ENCODE results near the gene LRRK1. TPM values are rescaled to one million over a fixed set of nuclear protein-coding genes. Genes with fewer than 3 reads are reported as not detected.
A peak's percentile ranks its signal among the peaks of the same experiment; 100 is the strongest.
"Not testable (repeated sequence)": the region's sequence is repeated elsewhere in the genome, so short reads cannot be mapped to it uniquely, and the experiment has no call there.

Gene LRRK1
- polyA plus RNA-seq, 1 donor from 2014 or later, result 13.2 TPM

DNA sequence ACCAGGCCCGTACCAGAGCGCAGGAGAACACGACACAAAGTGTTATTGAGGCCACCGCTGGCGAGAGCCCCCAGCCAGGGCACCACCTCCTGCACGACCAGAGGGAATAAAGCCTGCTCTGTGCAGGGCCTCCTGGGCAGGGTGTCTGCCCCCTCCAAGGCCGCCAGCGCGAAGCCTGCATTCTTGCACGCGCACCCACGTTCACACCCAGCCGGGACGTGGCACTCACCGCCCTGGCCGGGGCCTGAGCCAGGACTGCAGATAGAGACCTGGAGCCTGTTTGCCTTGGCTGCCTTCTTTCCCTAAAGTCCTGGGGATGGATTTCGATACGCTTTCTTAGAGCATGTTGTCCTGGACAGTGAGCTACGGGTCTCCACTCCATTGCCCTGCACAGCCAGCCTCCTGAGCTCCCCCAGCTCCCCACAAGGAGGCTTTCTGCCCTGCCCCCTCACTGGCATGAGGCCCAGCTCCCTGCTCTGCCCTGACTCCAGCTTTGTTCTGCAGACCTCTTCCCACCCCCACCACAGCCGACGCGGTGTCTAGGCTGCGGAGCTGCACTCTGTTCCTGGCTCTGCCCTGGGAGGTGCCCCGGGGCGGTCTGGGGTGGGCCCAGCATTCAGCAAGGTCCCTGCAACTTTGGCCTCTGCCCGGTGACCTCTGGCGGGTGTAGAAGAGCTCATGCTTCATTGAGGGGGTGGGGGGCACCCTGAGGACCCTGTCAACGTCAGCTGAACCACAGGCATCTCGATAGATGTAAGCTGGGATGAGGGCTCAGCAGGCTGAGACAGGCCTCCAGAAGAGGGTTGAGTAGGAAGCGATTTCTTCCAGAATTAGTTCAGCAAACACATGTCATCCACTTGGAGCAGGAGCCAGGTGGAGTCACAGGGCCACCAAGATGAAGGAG is 145.0 kb downstream of the LRRK1 start:
- peaks cover 10 to 20% (median 19%) of the 10 kb centered on the region in 3 donors for H3K4me1 Mint-ChIP-seq

DNA sequence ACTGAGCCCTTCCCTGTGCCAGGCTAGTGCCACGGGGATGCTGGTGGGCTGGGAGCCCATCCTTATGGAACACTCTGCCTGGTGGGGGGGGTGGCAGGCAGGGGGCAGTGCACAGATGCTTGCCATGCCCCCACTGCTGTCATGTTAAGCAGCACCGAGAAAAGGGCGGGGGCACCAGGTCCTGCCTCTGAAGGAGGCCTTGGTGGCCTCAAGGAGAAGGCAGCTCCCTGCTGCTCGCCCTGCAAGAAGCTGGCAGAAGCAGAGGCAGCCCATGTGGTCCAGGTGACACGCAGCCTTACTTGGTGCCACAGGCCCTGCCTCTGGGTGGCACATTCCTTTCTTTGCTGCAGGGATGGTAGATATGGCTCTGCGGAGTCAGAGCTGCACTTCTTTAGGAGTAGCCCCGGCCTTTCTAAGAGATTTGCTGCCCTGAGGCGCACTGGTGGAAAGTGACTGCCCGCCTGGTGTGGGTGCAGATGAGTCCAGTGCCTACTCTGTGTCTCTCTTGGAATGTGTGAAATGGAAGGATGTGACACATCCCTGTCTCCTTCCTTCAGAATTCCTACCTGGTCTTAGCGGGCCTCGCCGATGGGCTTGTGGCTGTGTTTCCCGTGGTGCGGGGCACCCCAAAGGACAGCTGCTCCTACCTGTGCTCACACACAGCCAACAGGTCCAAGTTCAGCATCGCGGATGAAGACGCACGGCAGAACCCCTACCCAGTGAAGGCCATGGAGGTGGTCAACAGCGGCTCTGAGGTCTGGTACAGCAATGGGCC is 145.8 kb downstream of the LRRK1 start:
- Mint-ChIP-seq H3K36me3 (peaks cover 8% of the 10 kb centered on the region), H3K27ac (no peak overlapping the region), H3K4me3 (no peak overlapping the region), H3K9me3 (no peaks in the 10 kb centered on the region), H3K27me3 (peaks cover 1% of the 10 kb centered on the region), H3K4me1 (peaks cover 10 to 20% (median 19%) of the 10 kb centered on the region in 3 donors)

More for the DNA sequence above, 145.0 kb downstream of the LRRK1 start:
- peak overlapping the region in 2 of 3 donors; percentile 87 to 96 for H3K27ac Mint-ChIP-seq
- peak overlapping the region in 1 of 4 donors; percentile 17 for H3K4me3 Mint-ChIP-seq
- peaks cover 12% of the 10 kb centered on the region for H3K36me3 Mint-ChIP-seq
- H3K9me3 Mint-ChIP-seq, result no peaks in the 10 kb centered on the region
- peaks cover 1% of the 10 kb centered on the region for H3K27me3 Mint-ChIP-seq

DNA sequence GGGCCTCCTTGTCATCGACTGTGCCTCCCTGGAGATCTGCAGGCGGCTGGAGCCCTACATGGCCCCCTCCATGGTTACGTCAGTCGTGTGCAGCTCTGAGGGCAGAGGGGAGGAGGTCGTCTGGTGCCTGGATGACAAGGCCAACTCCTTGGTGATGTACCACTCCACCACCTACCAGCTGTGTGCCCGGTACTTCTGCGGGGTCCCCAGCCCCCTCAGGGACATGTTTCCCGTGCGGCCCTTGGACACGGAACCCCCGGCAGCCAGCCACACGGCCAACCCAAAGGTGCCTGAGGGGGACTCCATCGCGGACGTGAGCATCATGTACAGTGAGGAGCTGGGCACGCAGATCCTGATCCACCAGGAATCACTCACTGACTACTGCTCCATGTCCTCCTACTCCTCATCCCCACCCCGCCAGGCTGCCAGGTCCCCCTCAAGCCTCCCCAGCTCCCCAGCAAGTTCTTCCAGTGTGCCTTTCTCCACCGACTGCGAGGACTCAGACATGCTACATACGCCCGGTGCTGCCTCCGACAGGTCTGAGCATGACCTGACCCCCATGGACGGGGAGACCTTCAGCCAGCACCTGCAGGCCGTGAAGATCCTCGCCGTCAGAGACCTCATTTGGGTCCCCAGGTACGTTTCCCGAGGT is 146.5 kb downstream of the LRRK1 start:
- H3K4me1 Mint-ChIP-seq, result peaks cover 10 to 20% (median 19%) of the 10 kb centered on the region in 3 donors
- H3K27me3 Mint-ChIP-seq, result peaks cover 1% of the 10 kb centered on the region
- peak overlapping the region in 1 of 3 donors; percentile 25 for H3K27ac Mint-ChIP-seq
- no peaks in the 10 kb centered on the region for H3K9me3 Mint-ChIP-seq
- no peak overlapping the region for H3K4me3 Mint-ChIP-seq
- peaks cover 9% of the 10 kb centered on the region for H3K36me3 Mint-ChIP-seq

DNA sequence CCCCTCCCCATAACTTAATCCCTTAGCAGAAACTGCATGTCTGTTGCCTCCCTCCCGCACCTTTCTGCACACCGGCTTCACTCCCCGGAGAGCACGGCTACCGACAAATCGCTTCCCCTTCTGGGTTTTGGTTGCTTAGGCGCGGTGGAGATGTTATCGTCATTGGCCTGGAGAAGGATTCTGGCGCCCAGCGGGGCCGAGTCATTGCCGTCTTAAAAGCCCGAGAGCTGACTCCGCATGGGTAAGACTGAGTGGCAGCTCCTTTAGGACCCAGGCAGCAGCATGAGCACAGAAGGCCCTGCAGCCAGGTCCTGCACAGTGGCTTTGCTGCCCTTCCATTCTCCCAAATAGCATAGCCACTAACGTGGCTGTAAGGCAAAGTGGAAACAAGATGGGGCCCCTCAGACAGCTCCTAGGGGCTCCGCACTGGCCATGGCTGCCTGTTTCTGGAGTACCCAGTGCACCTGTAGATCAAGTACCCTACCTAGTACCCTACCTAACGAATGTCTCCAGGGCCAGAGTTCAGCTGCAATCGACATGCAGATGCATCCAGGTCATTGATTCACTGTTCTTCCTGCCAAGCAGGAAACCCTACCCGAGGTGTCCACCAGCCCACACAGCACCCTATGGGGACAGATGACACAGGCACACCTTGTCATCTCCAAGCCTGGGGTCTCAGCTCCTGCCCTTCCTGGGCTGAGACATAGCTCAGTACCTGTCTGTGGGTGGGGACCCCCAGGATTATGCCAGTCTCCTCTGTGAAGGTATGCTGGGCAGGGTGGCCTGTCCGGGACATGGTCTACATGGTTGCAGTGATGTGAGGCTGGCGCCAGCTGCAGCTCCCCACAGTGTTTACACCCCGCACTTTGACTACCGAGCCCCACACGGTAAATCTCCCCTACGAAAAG is 147.6 kb downstream of the LRRK1 start:
- Mint-ChIP-seq H3K27ac (peak overlapping the region in 2 of 3 donors; percentile 25 to 71), H3K36me3 (peaks cover 10% of the 10 kb centered on the region), H3K4me1 (peaks cover 10 to 20% (median 19%) of the 10 kb centered on the region in 3 donors), H3K27me3 (peaks cover 1% of the 10 kb centered on the region), H3K4me3 (no peak overlapping the region), H3K9me3 (no peaks in the 10 kb centered on the region)

DNA sequence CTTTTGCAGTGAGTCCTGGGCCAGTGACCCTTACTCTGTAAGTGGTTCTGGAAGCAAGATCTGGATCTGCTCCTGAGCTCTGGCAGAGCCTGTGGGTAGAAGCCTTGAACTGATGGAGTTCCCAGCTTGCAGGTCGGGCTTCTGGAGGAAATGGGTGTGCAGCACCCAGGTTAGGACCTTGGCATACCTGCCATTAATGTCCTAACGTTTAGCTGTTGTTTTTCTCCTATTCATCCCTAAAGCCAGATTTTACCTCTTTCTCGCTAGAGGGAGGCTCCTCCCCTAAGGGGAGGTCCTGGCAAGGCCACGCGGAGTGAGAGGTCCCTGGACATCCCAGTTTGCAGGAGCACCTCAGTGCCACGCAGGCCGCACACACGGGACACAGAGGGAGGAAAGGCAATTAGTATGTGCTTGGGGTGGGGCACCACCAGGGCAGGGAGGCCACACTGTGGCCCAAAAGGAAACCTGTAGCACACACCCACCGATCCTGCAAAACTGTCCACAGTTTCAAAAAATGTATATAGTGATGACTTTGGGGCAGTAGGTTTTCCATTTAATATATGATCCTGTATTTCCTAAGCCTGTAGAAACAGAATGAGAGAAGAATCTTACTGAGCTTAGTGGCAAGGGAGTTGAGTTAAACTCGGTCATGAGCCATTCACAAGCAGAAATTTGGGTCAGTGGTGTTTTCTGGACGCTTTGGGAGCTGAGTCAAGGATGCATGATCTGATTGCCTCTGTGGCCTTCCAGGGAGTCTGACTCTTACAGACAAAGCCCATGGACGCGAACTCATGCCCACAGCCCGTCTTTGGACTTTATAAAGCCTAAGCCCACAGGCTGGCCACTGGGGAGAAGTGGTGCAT is 148.7 kb downstream of the LRRK1 start:
- peak overlapping the region in 1 of 3 donors; percentile 12 for H3K27ac Mint-ChIP-seq
- no peaks in the 10 kb centered on the region for H3K27me3 Mint-ChIP-seq
- H3K4me3 Mint-ChIP-seq, result no peak overlapping the region
- H3K9me3 Mint-ChIP-seq, result no peaks in the 10 kb centered on the region
- H3K36me3 Mint-ChIP-seq, result peaks cover 10% of the 10 kb centered on the region
- H3K4me1 Mint-ChIP-seq, result peaks cover 0 to 8% (median 8%) of the 10 kb centered on the region in 3 donors

DNA sequence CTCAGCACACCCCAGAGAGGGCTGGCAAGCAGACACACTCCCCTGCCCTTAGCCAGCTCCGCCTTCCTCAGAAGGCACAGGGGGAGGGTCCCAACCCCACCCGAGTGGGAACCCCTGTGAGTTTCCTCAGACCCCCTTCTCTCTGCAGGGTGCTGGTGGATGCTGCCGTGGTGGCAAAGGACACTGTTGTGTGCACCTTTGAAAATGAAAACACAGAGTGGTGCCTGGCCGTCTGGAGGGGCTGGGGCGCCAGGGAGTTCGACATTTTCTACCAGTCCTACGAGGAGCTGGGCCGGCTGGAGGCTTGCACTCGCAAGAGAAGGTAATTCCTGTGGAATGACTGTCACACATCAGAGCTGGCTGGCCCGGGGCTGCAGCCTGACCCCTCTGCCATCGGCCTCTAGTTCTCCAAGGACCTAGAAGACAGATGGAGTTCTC is 149.4 kb downstream of the LRRK1 start:
- Mint-ChIP-seq H3K9me3 (no peaks in the 10 kb centered on the region), H3K27me3 (no peaks in the 10 kb centered on the region), H3K36me3 (peaks cover 10% of the 10 kb centered on the region), H3K27ac (peak overlapping the region in 1 of 3 donors; percentile 12), H3K4me1 (peaks cover 0 to 2% (median 1%) of the 10 kb centered on the region in 3 donors), H3K4me3 (no peak overlapping the region)

DNA sequence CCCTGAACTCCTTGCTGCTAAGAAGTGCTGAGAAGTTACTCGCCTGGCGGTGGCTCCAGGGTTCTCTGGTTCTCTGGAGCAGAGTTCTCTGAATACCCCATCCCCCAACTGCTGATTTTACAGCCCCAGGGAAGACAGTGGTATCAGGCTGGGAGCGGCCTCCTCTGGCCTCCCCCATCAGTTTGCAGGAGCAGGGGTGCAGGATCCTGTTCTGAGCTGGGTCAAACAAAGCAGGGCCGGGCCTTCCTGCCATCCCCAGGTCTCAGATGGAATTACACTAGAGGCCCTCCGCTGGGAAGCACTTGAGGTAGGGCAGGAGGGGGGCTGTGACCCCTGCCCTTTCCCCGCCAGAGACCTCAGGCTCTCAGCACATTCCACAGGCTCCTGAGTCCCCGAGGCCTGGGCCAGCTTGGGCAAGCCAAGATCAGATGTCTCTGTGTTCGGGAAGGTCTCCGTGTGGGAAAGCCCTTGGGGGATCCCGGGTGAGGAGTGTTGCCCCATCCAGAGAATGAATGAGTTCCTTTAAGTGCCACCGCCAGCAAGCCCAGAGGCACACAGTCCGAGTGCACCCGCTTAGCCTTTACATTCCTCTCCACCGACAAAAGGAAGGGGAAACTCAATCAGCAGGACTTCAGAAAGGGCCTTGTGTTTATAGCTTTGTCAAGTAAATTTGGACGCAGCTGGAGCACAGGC is 149.9 kb downstream of the LRRK1 start:
- no peaks in the 10 kb centered on the region for H3K9me3 Mint-ChIP-seq

DNA sequence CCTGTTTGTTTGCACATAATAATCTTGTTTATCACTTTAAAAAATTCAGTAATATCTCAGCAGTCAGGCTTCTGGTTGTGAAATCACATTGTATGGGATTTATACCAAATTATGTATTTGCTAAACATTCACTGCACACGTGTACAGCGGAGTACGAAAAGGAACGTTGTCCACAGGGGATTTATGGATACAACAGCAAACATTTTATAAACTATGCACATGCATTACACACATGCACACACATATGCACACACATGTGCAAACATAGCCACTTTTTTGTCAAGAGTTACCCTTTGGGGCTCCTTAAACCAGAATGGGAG is 150.5 kb downstream of the LRRK1 start:
- H3K36me3 Mint-ChIP-seq, result peaks cover 8% of the 10 kb centered on the region

More for the DNA sequence above, 149.9 kb downstream of the LRRK1 start:
- Mint-ChIP-seq H3K4me1 (no peaks in the 10 kb centered on the region), H3K4me3 (no peak overlapping the region), H3K27me3 (no peaks in the 10 kb centered on the region), H3K36me3 (peaks cover 10% of the 10 kb centered on the region), H3K27ac (no peak overlapping the region)

DNA sequence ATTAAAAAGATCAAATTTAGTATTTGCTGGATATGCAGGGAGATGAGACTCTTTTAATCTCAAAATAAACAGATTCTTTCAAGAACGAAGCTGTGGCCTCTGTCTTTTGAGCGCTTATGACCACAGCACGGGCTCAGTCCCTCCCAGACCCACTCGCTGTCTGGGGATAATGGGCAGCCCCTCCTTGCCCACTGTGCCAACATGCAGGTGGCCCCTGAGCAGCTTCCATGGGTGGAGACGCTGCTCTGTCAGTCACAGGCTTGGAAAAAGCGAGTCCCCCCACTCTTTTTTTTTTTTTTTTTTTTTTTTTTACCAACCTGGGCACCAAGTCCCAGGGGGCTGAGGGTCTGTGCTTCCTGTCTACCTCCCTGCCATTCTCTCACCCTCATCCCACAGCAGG is 150.9 kb downstream of the LRRK1 start:
- Mint-ChIP-seq H3K27ac (no peak overlapping the region), H3K9me3 (no peaks in the 10 kb centered on the region), H3K4me3 (no peak overlapping the region), H3K27me3 (no peaks in the 10 kb centered on the region), H3K36me3 (peaks cover 8% of the 10 kb centered on the region), H3K4me1 (no peaks in the 10 kb centered on the region)

More for the DNA sequence above, 150.5 kb downstream of the LRRK1 start:
- Mint-ChIP-seq H3K4me3 (no peak overlapping the region), H3K27ac (no peak overlapping the region), H3K4me1 (no peaks in the 10 kb centered on the region), H3K9me3 (no peaks in the 10 kb centered on the region), H3K27me3 (no peaks in the 10 kb centered on the region)

DNA sequence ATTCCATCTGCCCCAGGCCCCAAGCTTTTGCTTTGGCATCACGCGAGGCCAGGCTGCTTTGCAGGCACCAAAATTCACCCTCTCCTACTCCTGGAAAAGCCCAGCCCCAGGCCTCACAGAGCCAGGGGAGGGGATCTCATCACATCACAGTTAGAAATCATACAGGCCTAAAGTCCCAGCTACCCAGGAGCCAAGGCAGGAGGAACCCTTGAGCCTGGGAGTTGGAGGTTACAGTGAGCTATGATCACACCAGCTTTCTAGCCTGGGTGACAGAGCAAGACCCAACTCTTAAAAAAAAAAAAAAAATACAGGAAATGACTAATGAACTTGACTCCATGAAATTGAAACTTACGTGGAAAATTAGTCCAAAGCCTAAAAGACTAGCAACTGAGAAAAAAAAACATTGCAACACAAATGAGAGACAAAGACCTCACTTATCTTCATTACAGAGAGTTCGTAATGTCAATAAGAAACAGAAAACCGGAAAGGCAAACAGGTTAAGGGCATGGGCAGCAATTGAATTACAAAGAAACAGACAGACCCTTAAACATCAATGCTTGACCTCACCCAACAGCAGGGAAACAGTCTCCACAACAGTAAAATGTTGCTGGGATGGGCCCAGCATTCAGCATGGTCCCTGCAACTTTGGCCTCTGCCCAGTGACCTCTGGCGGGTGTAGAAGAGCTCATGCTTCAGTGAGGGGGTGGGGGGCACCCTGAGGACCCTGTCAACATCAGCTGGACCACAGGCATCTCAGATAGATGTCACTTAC is 151.5 kb downstream of the LRRK1 start:
- Mint-ChIP-seq H3K27ac (peak overlapping the region in 1 of 3 donors; percentile 48), H3K27me3 (peaks cover 1% of the 10 kb centered on the region), H3K36me3 (peaks cover 8% of the 10 kb centered on the region), H3K4me3 (no peak overlapping the region), H3K9me3 (no peaks in the 10 kb centered on the region), H3K4me1 (no peaks in the 10 kb centered on the region)

DNA sequence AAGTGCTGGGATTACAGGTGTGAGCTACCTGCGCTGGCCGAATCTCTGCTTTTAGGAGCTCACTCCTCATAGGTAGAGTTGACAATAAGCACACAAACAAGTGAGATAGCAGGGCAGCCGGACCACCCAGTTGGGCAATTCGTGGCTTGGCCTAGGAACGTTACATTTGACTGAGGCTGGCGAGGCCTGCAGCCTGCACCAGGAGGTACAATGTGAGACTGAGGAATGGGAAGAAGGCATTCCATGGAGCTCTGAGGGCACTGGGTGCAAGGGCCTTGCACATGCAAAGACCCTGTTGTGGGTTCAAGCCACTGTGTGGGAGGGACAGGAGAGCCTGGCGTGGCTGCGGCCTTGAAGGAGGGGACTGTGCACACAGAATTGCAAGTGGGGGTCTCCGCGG is 152.5 kb downstream of the LRRK1 start:
- Mint-ChIP-seq H3K27ac (no peak overlapping the region), H3K27me3 (peaks cover 2% of the 10 kb centered on the region), H3K9me3 (no peaks in the 10 kb centered on the region), H3K36me3 (peaks cover 8% of the 10 kb centered on the region), H3K4me1 (no peaks in the 10 kb centered on the region), H3K4me3 (no peak overlapping the region)

DNA sequence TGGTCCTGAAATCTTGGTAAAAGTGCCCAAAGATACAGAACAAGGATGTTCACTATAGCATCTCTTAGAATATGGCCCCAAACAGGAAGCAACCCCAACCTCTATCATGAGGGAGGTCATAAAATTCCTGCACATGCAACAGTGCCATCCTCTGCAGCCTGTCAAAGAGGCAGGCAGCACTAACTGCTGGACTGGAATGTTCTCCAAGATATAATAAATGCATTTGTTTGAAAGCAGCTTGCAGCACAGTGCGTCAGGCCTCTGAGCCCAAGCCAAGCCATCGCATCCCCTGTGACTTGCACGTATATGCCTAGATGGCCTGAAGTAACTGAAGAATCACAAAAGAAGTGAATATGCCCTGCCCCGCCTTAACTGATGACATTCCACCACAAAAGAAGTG is 153.1 kb downstream of the LRRK1 start:
- H3K27ac Mint-ChIP-seq, result peak overlapping the region in 1 of 3 donors; percentile 95
- not testable (repeated sequence) for H3K36me3 Mint-ChIP-seq, H3K4me3 Mint-ChIP-seq

More for the DNA sequence above, 153.1 kb downstream of the LRRK1 start:
- H3K9me3 Mint-ChIP-seq, H3K27me3 Mint-ChIP-seq, H3K4me1 Mint-ChIP-seq: not testable (repeated sequence)
